HL-60 (cell line): ENCODE data around the gene PPIL3.

Experiments
- DNase-seq, 2 experiments: peaks; one replicate each; pipeline ENCODE4 v3.0.0-alpha.2; 2010 to 2020; ENCODE audit warnings: low read depth in 1 of 2, low spot score in 1 of 2
- H3K27ac ChIP-seq: fragments of 250-450 bp; sonication (Bioruptor Pico); replicated peaks from 2 replicates; pipeline ENCODE4 v1.5.1; 2020; ENCODE audit warnings: mild to moderate bottlenecking, moderate library complexity
- H3K27me3 ChIP-seq: fragments of 250-450 bp; sonication (Bioruptor Pico); 2 replicates; pipeline ENCODE4 v1.5.1; 2021; ENCODE audit warnings: mild to moderate bottlenecking, moderate library complexity; ENCODE audit not compliant: insufficient read depth, poor library complexity, severe bottlenecking
- H3K4me3 ChIP-seq: replicated peaks from 2 replicates; pipeline ENCODE4 v1.5.1; 2011; ENCODE audit warnings: mild to moderate bottlenecking, control low read depth, low read length; ENCODE audit not compliant: insufficient read depth
- CTCF ChIP-seq: IDR thresholded peaks from one replicate; pipeline ENCODE4 v1.5.1; 2011; ENCODE audit warnings: low read length, control low read depth, inconsistent platforms; ENCODE audit not compliant: insufficient read depth
- GABPA ChIP-seq: IDR thresholded peaks from 2 replicates; pipeline ENCODE4 v1.6.1; 2012; ENCODE audit warnings: low read depth
- POLR2AphosphoS5 ChIP-seq: IDR thresholded peaks from 2 replicates; pipeline ENCODE4 v1.6.1; 2012; ENCODE audit warnings: low read depth
- REST ChIP-seq: IDR thresholded peaks from 2 replicates; pipeline ENCODE4 v1.6.1; 2012; ENCODE audit warnings: low read depth; ENCODE audit not compliant: insufficient replicate concordance
- SPI1 ChIP-seq: IDR thresholded peaks from 2 replicates; pipeline ENCODE4 v1.6.1; 2012; ENCODE audit warnings: low read depth, mild to moderate bottlenecking, borderline replicate concordance

Gene PPIL3

GRCh38 chr2:200862532-200863000 is 26.3 kb downstream of the PPIL3 start:
- Histone ChIP-seq H3K27ac (peak overlapping the region; percentile 99), H3K27me3 (no peaks in the 10 kb centered on the region), H3K4me3 (peak overlapping the region; percentile 68)
- TF ChIP-seq REST (no peak), CTCF (no peak), POLR2AphosphoS5 (no peak), GABPA (no peak), SPI1 (no peak)
- no peak for DNase-seq

DNA sequence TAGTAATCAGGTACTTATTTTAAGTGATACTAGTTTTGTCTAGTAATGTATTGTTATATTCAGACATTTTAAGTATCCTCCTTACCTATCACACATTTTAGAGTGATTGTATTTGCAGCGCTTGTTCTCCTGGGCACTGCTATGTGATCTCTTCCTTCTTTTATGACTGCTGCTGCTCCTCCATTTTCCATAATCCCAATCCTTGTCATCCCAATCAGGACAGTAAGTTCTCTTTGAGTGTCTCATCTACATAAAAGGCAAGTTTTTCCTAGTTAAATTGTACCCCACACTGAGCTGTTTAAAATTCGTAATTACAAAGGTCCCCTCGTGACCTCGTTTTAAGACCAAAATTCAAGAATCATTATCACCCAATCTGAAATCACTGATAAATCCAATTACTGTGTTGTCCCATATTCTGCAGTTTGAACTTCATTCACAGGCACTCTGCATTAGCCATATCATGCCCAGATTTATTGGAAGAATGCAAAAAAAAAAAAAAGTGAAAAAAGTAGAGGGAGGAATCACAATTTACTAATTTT is 27.2 kb downstream of the PPIL3 start:
- Histone ChIP-seq H3K27ac (no peak overlapping the region), H3K4me3 (peak overlapping the region; percentile 68), H3K27me3 (no peaks in the 10 kb centered on the region)
- DNase-seq, result no peak
- TF ChIP-seq REST (no peak), POLR2AphosphoS5 (no peak), CTCF (no peak), GABPA (no peak), SPI1 (no peak)

GRCh38 chr2:200860092-200860795 is 28.6 kb downstream of the PPIL3 start:
- no peak for DNase-seq
- H3K27me3 ChIP-seq, result no peaks in the 10 kb centered on the region
- no peak overlapping the region for H3K4me3 ChIP-seq
- no peak overlapping the region for H3K27ac ChIP-seq
- TF ChIP-seq CTCF, result no peak
- no peak for TF ChIP-seq SPI1
- TF ChIP-seq GABPA, result no peak
